GM04504 (cell line): Measurements from ENCODE around the gene MCEMP1.

Experiments
- DNase-seq: peaks from one replicate; pipeline ENCODE4 v3.0.0-alpha.2; 2012; ENCODE audit warnings: low read depth

Gene MCEMP1

GRCh38 chr19:7729211-7729610, 52.3 kb downstream of the MCEMP1 start:
- DNase-seq, result no peak
